EH (cell line): Measurements from ENCODE around the gene DLX5.
"Not testable (repeated sequence)": the region's sequence is repeated elsewhere in the genome, so short reads cannot be mapped to it uniquely, and the experiment has no call there.

Experiments used
- DNase-seq: peaks from one replicate; pipeline ENCODE4 v3.0.0-alpha.2; 2015; ENCODE audit warnings: low read depth

DLX5 gene

DNA sequence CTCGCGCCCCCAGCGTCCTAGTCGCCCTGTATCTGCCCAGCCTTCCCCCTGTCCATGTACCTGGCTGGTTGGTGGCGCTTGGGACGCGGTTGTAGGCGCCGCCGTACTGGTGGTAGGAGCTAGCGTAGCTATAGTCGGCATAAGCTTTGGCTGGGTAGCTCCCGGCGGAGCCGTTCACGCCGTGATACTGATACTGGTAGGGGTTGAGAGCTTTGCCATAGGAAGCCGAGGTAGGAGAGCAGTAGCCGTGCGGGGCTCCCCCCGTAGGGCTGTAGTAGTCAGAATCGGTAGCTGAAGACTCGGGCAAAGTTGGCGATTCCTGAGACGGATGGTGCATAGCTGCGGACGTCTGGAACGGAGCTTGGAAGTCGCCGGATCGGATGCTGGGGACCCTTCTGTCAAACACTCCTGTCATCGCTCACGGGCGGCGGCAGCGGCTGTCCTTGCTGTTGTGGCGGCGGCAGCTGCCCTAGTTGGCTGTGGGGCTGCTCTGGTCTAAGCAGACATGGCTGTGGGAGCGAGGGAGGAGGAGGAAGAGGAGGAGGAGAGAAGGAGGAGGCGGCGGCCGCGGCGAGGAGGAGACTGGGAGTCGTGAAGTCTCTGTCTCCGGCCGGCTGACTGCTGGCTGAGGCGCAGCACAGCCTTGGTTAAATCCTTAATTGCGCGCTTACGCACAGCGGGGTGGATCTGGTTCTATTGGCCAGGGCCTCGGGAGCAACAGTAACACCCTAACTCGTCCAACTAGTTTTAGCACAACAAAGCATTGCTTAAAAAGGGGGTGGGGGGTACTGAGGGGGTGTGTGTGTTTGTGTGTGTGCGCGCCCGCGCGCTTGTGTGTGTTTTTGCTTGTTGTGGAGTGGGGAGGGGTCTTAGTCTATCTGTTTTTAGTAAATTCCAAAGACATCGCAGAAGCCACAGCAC, at the start of gene DLX5:
DLX5 (minus strand) TSS at position 623 of the 921 bp plus-strand sequence; CDS start at position 415, 208 bp downstream.
- DNase-seq: peak; percentile 39

DNA sequence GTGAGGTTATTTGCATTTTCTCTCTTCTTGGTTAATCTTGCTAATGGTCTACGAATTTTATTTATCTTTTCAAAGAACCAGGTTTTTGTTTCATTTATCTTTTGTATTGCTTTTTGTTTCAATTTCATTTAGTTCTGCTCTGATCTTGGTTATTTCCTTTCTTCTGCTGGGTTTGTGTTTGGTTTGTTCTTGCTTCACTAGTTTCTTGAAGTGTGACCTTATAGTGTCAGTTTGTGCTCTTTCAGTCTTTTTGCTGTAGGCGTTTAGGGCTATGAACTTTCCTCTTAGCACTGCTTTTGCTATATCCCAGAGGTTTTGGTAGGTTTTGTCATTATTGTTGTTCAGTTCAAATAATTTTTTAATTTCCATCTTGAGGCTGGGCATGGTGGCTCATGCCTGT, 47.4 kb upstream of the DLX5 start:
- not testable (repeated sequence) for DNase-seq

DNA sequence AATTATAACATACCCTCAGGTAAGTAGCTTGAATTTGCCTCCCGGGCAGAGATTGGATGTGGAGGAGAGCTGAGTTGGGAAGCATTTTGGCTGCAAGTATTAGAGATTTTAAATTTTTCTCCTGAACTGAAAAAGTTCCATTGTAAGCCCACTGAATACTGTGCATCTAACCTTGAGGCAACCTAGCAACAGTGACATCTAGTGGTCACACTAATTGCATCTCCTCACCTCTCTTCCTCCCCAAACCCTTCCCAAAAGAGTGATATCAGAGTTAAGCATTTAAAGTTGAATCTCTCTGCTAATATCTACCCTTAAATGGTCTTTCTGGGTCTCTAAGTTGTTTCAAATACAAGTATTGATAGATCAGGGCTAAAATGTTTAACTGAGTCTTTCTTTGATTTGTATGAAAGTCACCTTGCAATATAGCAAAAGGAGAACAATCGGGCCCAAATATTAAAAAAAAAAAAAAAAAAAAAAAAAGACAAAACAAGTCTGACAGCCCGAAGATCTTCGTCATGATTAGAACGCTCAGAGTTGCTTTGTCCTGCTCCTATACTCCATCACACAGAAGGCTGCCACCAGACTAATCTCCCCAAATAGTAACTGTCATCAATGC, 40.4 kb upstream of the DLX5 start:
- DNase-seq: peak; percentile 53

DNA sequence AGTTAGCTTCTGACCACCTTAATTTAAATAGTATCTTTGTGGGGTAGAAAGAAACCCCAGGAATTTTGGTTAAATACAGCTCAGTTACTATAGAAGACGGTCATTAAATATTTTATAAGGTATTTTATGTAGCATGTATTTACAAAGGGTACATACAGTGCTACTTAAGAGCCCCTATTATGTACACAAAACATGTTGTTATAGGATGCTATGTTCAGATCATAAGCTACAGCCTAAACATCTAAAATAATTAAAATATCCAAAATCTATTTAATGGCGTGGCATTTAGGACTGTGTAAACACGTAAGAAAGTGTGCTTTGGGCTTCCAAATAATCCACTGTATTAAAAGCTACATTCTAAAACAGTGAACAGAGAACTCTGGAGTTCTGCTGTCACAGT, 39.4 kb upstream of the DLX5 start:
- no peak for DNase-seq

DNA sequence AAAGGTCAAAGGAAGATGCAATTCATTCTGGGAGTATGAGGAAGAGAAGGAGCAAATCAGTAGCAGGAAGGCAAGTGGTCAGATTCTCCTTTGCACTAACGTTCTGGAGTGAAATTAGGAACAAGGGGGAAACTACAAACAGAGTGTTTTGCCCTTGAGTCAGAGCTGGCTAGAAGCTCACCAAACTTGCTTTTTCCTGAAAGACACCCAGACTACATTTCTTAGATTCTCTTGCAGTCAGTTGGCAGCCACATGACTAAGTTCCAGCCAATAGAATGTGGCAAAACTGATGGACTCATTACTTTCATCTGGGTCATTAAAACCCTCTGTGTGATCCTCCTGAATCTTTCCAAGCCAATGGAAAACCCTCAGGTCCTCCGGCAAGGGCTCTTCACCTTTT, 18.6 kb upstream of the DLX5 start:
- DNase-seq: peak; percentile 39

DNA sequence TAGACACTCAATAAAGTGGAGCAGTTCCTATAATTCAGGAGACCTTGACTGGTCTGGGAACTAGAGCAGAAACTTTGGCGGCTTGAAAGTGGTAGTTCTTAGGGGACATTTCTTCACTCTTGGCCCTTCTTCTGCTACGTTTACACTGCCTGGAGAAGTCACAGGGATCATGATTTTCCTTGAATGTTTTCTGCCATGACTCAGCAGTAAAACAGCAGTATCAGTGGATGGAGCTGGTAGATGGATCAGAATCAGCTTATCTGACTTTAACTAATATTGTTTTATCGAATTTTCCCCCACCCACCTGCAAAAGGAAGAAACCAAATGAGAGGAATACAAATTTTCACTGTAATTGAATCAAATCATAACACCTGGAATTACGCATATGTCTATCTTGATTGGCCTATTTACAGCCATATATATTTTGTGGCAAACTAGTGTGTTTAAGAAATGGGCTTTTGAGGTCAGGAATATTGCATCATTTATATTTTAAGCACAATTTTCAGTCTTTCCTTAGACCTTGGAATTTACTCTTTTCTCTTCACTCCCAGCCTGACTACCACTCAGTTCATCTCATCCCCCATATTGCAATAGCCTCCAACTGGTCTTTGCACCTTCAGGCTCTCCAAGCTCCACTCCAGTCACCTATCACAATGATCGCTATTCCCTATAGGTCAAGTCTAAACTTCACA, 14.9 kb upstream of the DLX5 start:
- DNase-seq: no peak

DNA sequence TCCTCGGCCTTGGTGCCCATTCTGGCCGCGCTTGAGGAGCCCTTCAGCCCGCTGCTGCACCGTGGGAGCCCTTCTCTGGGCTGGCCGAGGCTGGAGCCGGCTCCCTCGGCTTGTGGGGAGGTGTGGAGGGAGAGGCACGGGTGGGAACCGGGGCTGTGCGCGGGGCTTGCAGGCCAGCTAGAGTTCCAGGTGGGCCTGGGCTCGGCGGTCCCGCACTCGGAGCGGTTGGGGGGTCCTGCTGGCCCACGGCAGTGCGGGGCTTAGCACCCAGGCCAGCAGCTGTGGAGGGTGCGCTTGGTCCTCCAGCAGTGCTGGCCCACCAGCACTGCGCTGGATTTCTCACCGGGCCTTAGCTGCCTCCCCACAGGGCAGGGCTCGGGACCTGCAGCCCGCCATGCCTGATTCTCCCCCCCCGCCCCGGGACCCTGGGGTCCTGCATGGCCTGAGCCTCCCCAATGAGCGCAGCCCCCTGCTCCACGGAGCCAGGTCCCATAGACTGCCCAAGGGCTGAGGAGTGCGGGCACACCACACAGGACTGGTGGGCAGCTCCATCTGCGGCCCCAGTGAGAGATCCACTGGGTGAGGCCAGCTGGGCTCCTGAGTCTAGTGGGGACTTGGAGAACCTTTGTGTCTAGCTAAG, 9.7 kb upstream of the DLX5 start:
- DNase-seq: not testable (repeated sequence)

DNA sequence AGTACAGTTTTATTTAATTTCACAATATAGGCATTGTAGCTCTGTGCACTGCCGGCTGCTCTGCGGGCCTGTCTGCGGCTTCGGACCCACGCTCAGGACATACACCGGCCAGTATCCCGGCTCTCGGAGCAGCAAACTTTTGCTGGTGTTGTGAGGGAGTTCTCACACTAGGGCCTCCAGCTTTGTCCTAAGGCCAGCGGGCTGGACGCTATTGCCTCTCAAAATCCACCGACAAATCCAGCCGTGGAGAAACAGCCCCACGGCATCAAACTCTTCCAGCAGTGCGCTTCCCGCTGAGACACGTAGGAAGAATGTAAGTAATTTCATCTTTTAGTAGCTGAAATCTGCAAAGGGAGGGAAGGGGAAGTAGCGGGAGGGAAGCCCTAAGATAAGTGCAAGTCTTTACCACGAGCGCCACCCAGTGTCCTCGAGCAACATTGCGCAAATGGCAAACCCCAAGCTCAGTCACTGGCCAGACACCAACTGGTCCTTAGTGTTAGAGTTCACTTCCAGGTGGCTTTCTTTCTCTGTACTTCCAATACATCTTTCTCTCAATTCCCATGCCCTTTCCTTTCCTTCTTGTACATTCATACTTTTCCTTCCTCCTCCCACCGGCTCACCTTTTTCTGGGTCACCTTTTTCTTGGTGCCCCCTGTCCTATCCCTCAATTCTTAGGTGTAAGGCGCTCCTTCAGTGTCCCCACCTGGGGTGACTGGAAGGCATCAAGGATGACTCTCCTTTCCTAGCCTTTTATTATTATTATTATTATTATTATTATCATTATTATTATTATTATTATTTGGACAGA, 3.0 kb upstream of the DLX5 start:
- DNase-seq: peak; percentile 87

DNA sequence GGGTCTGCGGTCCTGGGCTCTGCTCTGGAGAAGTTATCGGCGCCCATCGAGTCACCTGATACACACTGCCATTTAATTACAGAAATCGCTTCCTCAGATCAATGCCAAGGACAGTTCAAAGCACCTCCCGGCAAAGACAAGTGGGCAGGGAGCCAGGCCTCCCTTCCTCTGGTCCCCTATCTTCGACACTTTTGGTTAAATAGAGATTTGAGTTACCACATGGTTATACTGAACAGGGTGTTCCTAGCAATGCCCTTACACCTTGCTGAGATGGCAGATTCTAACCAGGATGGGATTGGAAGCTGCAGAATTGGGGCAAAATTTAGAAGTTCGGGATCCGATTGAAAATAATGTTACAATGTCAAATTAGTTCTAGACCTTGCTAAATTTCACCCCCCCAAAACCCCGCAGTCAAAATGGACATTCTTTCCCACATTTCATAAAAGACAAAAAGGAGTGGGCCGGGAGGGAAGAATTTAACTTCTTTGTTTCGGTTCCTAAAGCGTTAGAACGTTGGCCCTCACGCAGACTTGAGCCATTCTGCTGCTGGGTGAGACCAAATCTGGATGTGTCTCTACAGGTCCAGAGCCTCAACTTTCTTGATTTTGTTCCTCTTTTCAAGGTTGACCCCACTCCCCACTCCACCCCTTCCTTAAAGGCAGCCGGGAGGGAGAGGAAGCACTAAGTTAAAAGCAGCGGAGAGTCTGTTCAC, 2.2 kb upstream of the DLX5 start:
- no peak for DNase-seq

DNA sequence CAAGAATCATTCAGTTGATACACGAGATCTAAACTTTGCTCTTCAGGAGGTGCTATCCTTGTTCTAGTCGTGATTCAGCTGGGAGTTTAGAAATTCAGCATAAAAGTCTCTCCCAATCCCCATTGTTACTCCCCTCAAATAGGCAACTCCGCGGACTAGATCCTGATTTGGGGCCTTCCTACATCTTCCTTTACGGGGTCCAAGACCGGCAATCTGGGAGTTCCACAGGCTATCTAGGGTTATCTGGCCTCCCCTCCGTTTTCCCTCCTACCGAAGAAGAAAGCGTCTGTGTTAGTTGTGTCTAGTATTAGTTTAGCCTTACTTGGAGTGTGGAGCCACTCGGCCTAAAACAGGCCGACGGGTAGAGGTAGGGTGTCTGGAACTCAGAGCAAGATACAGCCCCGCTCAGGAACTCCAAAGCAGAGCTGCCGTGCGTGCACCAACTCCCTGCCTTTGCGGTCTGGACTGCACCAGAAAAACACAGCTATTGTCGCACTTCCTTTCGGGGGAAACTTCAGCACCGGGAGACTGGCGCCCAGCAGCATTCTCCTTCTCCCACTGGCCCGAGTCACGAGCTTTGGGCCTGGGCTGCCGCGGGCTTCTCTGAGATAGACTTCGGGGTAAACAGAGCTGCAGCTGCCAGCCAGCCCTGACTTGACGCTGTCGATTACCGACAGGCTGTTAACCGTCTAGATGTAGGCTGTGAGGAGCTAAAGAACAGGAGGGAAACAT, 1.5 kb upstream of the DLX5 start:
- no peak for DNase-seq

DNA sequence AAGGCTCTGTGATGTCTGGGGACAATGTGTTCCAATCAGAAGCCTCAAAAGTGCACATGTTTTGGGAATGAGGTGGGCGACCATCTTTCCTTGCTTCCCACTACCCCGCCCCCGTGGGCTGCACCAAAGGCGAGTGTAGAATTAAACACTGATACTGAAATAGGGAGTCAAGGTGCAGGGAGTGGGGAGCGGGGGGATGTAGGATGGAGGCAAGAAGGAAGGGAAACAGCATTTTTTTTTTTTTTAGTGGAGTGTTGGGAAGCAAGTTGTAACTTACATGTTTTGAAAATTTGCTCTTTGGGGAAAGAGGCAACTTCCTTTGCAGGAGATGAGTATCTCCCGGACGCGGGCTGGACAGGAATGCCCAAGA, 484 bp upstream of the DLX5 start:
- no peak for DNase-seq

DNA sequence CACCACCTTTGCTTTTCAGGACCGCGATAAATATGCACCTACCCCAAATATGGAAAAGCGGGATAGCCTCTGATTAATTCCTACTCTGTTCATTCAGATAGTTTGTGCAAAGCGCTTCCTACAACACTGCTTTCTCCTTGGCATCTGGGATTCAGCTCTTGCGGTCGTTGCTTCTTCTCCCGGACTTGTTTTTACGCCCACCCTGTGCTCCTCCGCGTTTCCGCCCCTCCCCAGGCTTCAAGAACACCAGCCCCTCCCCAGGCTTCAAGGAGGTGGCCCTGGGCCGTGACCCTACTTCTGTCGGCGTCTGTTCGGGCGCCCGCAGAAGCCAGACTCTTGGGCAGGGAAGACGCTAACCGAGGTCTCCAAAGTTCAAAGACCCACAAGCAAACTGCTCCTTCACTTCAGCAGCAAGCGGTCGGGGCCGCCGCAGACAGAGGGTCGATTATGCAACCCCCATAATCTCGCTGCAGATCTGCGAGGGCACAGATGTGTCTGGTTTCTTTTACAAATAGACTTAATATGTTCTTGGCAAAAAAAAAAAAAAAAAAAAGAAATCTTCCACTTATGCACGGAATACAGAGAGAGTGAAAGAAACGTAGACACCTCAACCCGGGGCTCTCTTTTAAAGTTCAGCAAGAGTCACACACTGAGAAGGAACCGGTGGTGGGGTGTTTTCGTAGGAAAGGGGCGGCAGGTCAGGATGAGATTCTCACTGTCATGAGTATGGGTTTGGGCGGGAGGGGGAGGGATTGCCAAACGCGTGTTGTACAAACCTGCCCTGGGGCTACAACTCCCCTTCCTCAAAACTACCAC, 1.9 kb downstream of the DLX5 start:
- DNase-seq: no peak

DNA sequence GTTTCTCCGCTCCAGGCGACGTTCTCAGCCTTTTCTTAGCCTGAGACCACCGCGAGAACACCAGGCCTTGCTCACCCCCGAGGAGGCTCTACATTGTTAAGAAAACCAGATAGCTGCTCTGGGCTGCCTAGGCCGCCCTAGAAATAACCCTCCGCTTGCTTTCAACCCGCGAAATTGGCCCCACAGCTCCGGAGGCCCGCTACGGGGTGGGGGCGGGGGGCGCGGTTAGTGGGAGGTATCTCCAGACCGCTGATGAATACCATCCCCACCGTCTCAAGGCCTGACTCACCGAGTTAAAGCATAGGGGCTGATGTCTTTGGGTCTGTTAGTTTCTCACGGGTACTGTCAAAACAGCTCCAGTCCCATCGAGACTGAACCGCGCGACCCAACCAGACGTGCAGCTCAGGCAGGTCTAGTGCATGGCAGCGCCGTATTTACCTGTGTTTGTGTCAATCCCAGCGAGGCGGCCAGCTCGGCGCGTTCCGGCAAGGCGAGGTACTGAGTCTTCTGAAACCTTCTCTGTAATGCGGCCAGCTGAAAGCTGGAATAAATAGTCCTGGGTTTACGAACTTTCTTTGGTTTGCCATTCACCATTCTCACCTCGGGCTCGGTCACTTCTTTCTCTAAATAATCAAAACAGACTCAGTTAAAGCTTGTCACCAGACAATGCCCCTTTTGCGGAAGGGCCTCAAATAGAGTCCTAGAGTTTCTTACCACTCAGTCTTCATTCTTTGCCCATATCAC, 2.7 kb downstream of the DLX5 start:
- no peak for DNase-seq

DNA sequence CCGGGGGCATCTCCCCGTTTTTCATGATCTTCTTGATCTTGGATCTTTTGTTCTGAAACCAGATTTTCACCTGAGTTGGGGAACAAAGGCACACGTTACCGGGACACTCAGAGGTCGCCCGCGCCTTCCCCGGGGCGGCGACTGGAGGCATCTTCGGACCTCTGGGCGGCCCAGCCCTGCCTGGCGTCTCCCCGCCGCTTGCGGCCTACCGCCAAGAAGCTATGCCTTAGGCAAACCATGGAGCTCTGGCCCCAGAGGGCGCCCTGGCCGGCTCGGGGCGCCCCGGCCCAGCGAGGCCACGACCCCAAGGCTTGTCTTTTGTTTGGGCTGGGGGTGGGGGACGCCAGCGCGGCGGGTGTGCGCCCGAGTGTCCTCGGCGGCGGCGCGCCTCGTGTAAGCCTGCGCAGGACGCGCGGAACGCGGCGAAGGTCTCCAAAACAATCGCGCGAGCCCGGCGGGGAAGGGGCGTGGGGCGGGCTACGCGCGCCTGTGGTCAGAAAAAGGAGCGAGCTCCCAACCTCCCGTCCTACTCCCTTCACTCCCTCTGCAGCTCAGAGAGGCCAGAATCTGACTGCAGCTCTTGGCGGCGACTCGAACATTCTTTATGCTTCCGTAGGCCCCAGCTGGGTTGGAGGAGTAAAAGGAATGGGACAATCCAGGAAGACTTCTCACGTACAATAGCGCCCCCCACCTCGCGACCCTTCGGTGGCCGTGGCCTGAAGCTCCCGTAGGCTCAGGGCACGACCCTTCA, 3.5 kb downstream of the DLX5 start:
- no peak for DNase-seq

DNA sequence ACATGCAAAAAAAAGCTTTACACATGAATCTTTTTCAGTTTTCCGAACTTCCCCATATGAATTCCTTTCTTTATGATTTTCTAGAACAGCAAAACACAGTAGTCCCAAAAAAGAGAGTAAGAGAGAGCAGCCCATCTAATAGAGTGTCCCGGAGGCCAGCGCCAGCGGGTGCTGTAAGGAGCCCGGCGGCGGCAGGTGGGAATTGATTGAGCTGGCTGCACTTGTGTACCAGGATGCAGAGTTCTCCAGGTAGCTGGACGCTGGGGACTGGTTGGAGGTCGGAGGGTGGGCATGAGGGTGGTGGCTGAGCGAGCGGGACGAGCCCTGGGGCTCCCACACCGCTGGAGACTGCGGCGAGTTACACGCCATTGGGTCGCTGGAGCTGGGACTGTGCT, 4.0 kb downstream of the DLX5 start:
- DNase-seq: no peak

DNA sequence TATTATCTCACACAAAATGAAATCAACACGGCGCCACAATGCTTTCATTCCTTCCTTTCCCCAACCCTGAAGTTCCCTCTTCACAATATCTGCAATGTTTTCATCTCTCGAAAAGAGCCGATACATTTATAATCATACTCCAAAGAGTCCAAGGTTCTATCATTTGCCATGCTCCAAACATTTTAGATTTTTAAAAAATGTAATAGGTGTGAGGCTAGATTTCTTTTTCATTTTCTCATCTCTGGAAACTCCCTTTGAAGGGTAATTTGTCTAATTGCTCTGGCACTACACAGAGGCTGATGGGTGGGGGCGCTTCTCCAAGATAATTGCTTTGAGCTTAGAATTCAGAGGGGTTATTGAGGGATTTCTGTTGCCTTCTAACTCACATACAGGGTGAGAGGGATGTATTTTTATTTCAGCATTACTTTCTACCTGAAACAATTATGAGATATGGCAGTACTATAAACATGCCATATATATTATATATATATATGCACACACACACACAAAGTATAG, 4.9 kb downstream of the DLX5 start:
- no peak for DNase-seq

DNA sequence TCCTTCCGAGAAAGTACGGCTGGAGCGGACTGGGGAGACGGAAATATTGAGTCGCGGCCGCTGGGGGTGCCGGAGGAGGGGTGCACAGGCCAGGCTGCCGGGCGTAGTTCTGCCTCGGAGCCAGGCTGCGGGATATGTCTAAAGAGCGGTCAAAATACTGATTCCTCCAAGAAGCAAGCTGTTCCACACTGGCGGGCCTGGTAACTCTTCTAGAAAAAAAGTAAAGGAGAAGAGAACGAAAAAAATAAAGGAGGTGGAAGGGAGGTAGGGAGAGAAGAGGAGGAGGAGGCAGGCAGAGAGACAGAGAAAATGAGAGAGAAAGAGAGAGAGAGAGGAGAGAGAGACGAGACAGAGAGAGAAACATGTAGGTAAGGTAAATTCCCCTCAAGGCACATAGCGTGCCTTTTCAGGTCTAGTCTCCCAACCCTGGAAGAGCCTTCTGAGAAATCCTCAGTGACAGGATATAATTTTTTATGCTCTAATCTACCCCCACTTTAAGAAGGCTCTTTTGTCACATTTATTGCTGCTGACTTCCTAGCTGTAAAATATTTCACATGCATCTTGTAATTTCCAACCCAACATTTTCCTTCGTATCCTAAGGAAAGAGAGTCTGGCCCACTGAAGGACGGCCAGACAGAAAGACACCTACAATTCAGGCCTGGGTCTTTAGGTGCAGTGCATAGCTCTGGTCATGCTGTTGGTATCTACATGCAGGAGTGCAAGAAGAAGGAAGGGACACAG, 5.7 kb downstream of the DLX5 start:
- no peak for DNase-seq
